ENCODE measurements around the gene SERPINB1. TPM values are rescaled to one million over a fixed set of nuclear protein-coding genes. Genes with fewer than 3 reads are reported as not detected.
A peak's percentile ranks its signal among the peaks of the same experiment; 100 is the strongest.

Gene SERPINB1
- total and polyA plus RNA-seq, 9 of the 15 experiments (the other 6 are each of a cell fraction or from before 2014, with no cell fraction given): 33.9 to 108 (median 63.8) TPM

DNA sequence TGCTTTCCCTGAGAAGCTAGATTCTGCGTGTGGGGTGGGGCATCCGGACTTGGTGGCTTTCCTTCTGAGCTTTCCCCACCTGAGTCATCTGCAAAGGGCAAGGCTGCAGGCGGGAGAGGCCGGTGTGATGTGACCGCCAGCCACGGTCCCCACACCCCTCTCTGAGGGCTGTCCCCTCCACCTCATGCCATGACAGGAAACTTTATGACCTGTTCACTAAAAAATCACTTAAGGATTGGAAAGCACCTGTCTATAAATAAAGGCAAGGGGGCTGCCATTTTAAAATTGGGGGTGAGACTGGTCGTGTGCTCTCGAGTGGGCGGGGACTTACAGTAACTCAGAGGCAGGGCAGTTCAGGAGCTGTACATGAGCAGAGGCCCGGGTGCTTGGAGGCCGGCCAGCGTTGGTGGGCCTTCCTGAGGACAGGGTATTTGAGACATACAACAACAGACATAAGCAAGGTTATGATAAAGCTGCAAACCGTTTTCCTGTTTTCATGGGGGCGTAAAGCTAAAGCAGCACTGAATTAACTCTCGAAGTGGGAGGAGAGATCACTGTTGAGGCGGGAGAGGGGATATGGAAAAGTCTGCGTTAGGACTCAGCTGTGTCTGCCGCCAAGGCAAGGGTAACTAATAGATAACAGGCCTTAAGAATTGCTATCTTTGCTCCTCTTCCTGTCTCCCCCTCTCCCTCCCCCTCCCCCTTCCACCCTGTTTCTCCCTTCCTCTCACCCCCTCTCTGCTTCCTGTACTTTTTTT is 16.1 kb upstream of the SERPINB1 start (continued):
- TF ChIP-seq NR4A1 (CRISPR knock-in tag; IDR thresholded peaks at IDR 0.05): no peak
- TF ChIP-seq NR4A1 (tag; IDR thresholded peaks at IDR 0.05): peak; percentile 93
- peak; percentile 61 for TF ChIP-seq NFE2 (IDR thresholded peaks at IDR 0.05; ENCODE audit: low read depth)
- TF ChIP-seq ZNF444 (CRISPR knock-in tag; IDR thresholded peaks at IDR 0.05): peak; percentile 93
- TF ChIP-seq, protein P1, sequence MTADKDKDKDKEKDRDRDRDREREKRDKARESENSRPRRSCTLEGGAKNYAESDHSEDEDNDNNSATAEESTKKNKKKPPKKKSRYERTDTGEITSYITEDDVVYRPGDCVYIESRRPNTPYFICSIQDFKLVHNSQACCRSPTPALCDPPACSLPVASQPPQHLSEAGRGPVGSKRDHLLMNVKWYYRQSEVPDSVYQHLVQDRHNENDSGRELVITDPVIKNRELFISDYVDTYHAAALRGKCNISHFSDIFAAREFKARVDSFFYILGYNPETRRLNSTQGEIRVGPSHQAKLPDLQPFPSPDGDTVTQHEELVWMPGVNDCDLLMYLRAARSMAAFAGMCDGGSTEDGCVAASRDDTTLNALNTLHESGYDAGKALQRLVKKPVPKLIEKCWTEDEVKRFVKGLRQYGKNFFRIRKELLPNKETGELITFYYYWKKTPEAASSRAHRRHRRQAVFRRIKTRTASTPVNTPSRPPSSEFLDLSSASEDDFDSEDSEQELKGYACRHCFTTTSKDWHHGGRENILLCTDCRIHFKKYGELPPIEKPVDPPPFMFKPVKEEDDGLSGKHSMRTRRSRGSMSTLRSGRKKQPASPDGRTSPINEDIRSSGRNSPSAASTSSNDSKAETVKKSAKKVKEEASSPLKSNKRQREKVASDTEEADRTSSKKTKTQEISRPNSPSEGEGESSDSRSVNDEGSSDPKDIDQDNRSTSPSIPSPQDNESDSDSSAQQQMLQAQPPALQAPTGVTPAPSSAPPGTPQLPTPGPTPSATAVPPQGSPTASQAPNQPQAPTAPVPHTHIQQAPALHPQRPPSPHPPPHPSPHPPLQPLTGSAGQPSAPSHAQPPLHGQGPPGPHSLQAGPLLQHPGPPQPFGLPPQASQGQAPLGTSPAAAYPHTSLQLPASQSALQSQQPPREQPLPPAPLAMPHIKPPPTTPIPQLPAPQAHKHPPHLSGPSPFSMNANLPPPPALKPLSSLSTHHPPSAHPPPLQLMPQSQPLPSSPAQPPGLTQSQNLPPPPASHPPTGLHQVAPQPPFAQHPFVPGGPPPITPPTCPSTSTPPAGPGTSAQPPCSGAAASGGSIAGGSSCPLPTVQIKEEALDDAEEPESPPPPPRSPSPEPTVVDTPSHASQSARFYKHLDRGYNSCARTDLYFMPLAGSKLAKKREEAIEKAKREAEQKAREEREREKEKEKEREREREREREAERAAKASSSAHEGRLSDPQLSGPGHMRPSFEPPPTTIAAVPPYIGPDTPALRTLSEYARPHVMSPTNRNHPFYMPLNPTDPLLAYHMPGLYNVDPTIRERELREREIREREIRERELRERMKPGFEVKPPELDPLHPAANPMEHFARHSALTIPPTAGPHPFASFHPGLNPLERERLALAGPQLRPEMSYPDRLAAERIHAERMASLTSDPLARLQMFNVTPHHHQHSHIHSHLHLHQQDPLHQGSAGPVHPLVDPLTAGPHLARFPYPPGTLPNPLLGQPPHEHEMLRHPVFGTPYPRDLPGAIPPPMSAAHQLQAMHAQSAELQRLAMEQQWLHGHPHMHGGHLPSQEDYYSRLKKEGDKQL (CRISPR knock-in tag; IDR thresholded peaks at IDR 0.05; ENCODE audit: borderline replicate concordance): no peak
- TF ChIP-seq FOXP4 (CRISPR knock-in tag; IDR thresholded peaks at IDR 0.05; ENCODE audit: borderline replicate concordance): peak; percentile 78; the same call in 1 of the 2 replicates
- no peak for TF ChIP-seq NR2C1 (IDR thresholded peaks at IDR 0.05)
- TF ChIP-seq NR2C1 (tag; IDR thresholded peaks at IDR 0.05): peak; percentile 59
- TF ChIP-seq, protein P2, sequence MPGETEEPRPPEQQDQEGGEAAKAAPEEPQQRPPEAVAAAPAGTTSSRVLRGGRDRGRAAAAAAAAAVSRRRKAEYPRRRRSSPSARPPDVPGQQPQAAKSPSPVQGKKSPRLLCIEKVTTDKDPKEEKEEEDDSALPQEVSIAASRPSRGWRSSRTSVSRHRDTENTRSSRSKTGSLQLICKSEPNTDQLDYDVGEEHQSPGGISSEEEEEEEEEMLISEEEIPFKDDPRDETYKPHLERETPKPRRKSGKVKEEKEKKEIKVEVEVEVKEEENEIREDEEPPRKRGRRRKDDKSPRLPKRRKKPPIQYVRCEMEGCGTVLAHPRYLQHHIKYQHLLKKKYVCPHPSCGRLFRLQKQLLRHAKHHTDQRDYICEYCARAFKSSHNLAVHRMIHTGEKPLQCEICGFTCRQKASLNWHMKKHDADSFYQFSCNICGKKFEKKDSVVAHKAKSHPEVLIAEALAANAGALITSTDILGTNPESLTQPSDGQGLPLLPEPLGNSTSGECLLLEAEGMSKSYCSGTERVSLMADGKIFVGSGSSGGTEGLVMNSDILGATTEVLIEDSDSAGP (CRISPR knock-in tag; IDR thresholded peaks at IDR 0.05): no peak
- TF ChIP-seq NCOR1 (IDR thresholded peaks at IDR 0.05): peak; percentile 85
- no peak for TF ChIP-seq ZNF696 (CRISPR knock-in tag; conservative IDR thresholded peaks at IDR 0.05)
- TF ChIP-seq ZFP1 (CRISPR knock-in tag; IDR thresholded peaks at IDR 0.05): no peak
- TF ChIP-seq SMC3 (conservative IDR thresholded peaks at IDR 0.05; ENCODE audit: insufficient read depth, low read depth, low read length): 0 out of 2 replicates have a peak, but pooled peaks have one; percentile 14
- no peak for TF ChIP-seq CREB5 (CRISPR knock-in tag; IDR thresholded peaks at IDR 0.05)
- peak; percentile 78 for TF ChIP-seq POLR2A (conservative IDR thresholded peaks at IDR 0.05)
- TF ChIP-seq, protein P3, sequence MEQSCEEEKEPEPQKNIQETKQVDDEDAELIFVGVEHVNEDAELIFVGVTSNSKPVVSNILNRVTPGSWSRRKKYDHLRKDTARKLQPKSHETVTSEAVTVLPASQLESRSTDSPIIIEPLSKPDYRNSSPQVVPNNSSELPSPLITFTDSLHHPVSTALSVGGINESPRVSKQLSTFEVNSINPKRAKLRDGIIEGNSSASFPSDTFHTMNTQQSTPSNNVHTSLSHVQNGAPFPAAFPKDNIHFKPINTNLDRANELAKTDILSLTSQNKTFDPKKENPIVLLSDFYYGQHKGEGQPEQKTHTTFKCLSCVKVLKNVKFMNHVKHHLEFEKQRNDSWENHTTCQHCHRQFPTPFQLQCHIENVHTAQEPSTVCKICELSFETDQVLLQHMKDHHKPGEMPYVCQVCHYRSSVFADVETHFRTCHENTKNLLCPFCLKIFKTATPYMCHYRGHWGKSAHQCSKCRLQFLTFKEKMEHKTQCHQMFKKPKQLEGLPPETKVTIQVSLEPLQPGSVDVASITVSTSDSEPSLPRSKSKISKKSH (CRISPR knock-in tag; IDR thresholded peaks at IDR 0.05): no peak
